Occipital lobe (tissue), 2 donors: ENCODE measurements around the gene ZNF205. TPM values are rescaled to one million over a fixed set of nuclear protein-coding genes. Genes with fewer than 3 reads are reported as not detected.

Source experiments
- DNase-seq: peaks from one replicate; lab custom pipeline; 2025; lab: John Stamatoyannopoulos, UW
- total RNA-seq: library from RNA; depleted of rRNA; stranded (reverse); fragments of >200 nt; gene quantifications from one replicate; pipeline ENCODE4 v1.2.3, GENCODE V29; 2014

ZNF205 gene
- total RNA-seq, 1 donor from 2014 or later, result 18.9 TPM

- no peak for DNase-seq
Measured at GRCh38 chr16:3101018-3101840, 11.2 kb upstream of the ZNF205 start.

DNA sequence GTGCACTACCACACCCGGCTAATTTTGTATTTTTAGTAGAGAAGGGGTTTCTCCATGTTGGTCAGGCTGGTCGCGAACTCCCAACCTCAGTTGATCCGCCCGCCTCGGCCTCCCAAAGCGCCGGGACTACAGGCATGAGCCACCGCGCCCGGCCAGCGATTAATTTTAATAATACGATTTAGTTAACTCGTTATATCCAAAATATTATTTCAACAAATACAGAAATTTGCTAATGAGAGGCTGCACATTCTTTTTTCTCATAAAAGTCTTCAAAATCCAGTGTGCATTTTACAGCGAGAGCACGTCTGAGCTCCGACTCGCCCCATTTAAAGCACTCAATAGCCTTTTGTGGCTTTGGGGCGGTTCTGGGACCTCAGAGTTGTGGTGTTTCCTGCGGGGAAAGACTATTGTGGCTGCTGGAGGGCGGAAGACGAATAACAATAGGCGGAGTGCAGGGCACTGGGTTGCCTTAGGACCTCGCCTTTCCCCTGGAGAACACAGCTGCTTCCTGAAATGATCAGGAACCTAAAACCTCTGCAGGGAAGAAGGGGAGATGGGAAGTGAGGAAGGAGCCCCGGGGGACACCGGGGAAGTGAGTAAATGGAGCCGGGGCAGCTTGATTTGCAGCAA, 10.4 kb upstream of the ZNF205 start:
- DNase-seq, result no peak

GRCh38 chr16:3106205-3106928, 6.0 kb upstream of the ZNF205 start:
- peak; percentile 90 for DNase-seq

DNA sequence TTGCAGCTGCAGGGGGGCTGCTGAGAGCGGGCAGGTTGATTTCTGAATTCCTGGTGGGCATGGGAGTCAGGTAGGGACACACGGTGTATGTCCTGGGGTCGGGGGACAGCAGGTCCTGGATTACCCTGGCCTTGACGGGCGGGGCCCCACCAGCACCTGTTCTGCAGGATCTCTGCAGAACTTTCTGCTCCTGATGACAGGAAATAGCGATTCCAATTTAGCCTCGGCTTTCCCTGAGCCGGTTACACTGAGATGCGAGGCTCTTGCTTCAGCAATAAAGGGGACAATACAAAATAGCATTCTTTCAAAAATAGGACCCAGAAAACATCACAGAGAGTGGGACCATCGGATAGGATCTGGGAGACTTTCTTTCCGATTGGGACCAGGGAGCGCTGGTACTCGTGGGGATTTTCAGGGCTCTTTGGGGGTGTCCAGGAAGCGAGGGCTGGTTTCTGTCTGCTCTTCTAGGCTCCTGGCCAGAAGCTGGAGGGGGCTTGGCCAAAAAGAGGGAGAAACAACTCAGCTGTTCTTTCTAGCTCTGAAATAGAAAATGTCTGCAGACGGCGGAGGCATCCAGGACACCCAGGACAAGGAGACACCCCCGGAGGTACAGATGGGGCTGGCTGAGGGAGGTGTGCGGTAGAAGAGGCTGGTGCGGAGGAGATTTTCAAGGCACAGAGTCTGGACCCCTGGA, 642 bp downstream of the ZNF205 start:
- DNase-seq, result no peak

- DNase-seq, result no peak
Measured at GRCh38 chr16:3113765-3114479, 1.5 kb downstream of the ZNF205 start.

GRCh38 chr16:3115003-3115402, 2.6 kb downstream of the ZNF205 start:
- DNase-seq, result no peak

DNA sequence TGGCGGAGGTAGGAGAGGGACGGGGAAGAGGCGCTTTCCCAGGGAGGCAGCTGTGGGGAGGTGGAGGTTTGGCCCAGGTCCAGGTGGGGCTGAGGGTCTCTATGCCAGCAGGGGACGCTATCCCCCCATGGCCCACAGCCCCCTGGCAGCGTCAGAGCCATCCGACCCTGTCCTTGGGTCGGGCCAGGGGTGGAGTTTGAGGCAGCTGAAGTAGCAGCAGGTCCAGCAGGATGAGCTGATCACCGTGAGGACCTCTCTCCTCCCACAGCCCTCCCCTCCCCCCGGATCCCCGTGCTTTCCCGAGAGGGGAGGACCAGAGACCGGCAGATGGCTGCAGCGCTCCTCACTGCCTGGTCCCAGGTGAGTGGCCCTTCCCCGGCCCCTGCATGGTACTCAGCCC, 3.2 kb downstream of the ZNF205 start:
- no peak for DNase-seq

GRCh38 chr16:3118204-3118790, 5.9 kb downstream of the ZNF205 start:
- DNase-seq, result no peak

DNA sequence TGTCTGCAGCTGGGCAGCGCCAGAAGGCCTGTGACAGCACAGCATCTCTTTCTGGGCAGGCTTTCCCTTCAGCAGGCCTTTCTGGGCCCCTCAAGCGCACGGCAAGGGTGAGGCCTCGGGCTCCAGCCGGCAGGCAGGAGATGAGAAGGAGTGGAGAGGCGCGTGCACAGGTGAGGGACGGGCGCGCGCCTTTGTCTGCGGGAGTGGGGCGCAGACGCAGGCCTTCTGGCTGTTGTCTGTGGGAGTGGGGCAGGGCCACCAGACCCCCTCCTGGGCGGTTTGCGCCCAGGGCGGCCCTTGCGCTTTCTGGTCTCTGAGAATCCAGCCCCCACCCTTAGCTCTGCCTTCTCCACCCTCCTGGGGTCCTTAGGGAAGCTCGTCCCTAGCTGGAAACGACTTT, 6.5 kb downstream of the ZNF205 start:
- DNase-seq, result no peak

DNA sequence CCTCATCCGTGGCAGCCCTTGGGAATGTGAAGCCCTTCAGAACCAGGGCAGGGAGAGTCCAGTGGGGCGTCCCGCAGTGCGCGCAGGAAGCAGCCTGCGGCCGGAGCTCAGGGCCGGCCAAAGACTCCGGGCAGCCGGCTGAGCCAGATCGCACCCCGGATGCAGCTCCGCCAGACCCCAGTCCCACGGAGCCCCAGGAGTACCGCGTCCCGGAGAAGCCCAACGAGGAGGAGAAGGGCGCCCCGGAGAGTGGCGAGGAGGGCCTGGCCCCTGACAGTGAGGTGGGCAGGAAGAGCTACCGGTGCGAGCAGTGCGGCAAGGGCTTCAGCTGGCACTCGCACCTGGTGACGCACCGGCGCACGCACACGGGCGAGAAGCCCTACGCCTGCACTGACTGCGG, 6.9 kb downstream of the ZNF205 start:
- DNase-seq, result no peak

- DNase-seq, result no peak
Measured at GRCh38 chr16:3119701-3120408, 7.5 kb downstream of the ZNF205 start.

GRCh38 chr16:3120435-3120834, 8.0 kb downstream of the ZNF205 start:
- no peak for DNase-seq

- DNase-seq, result no peak
Measured at GRCh38 chr16:3121851-3122467, 9.6 kb downstream of the ZNF205 start.

DNA sequence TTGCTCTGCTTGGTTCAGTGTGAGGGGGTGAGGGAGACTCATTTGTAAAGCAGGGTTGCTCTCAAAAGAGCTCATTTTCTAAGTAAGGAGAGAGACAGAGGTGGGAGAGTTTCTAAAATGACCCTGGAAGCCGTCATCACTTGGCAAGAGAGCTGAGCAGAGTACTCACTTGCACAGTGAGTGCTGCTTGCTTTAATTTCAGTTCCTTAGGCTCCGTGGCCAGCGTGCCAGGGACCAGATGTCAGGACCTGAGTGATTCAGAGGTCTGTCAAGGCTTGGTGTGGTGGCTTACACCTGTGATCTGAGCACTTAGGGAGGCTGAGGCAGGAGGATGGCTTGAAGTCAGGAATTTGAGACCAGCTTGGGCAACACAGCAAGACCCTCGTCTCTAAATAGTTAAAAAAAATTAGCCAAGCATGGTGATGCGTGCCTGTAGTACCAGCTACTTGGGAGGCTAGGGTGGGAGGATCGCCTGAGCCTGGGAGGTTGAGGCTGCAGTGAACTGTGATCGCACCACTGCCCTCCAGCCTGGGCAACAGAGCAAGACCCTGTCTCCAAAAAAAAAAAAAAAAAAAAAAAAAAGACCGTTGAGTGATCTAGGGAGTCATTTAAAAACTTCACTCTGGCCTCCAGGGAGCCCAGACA, 10.7 kb downstream of the ZNF205 start:
- DNase-seq, result no peak

GRCh38 chr16:3123986-3124886, 11.8 kb downstream of the ZNF205 start:
- peak; percentile 94 for DNase-seq

DNA sequence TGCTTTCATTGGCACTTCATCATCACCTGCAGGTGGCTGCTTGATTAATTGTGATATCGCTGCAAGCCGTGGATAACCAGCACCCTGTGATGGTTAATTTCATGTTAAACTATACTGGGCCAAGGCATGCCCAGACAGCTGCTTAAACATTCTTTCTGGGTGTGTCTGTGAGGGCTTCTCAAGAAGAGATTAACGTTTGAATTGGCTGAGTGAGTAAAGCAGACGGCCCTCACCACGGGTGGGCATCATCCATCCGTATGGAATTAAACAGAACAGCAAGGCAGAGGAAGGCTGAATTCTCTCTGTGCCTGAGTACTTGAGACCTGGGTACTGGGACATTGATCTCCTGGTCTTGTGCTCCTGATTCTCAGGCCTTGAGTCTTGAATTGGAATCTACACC, 15.4 kb downstream of the ZNF205 start:
- DNase-seq, result no peak

- DNase-seq, result peak; percentile 71
Measured at GRCh38 chr16:3129137-3130131, 17.0 kb downstream of the ZNF205 start.
